Mesothelial cell of epicardium (in vitro differentiated cells): ENCODE data around the gene DYNLT2. TPM values are rescaled to one million over a fixed set of nuclear protein-coding genes. Genes with fewer than 3 reads are reported as not detected.

Experiments used
- DNase-seq, 2 experiments: peaks; one replicate each; pipeline ENCODE4 v3.0.0; 2021; ENCODE audit warnings: low spot score in 2 of 2; ENCODE audit not compliant: unreplicated experiment in 2 of 2
- H3K27ac Mint-ChIP-seq: 2 replicates; pipeline ENCODE4 v1.8.0; 2021; ENCODE audit warnings: mixed read lengths
- H3K27me3 Mint-ChIP-seq: 2 replicates; pipeline ENCODE4 v1.8.0; 2021; ENCODE audit warnings: low read depth, mixed read lengths
- H3K36me3 Mint-ChIP-seq: 2 replicates; pipeline ENCODE4 v1.8.0; 2021; ENCODE audit warnings: mixed read lengths
- H3K4me1 Mint-ChIP-seq: 2 replicates; pipeline ENCODE4 v1.8.0; 2021; ENCODE audit warnings: mixed read lengths
- H3K4me3 Mint-ChIP-seq: 2 replicates; pipeline ENCODE4 v1.8.0; 2021; ENCODE audit warnings: mild to moderate bottlenecking, moderate library complexity, mixed read lengths
- H3K9me3 Mint-ChIP-seq: 2 replicates; pipeline ENCODE4 v1.8.0; 2021; ENCODE audit warnings: mixed read lengths
- CTCF ChIP-seq: fragments of 200-600 bp; sonication (generic); IDR thresholded peaks from one replicate; pipeline ENCODE4 v1.5.0; 2021; ENCODE audit warnings: antibody characterized with exemption; ENCODE audit not compliant: unreplicated experiment
- total RNA-seq: library from RNA; stranded (reverse); gene quantifications from 3 replicates; pipeline ENCODE4 v1.2.1, GENCODE V29; 2021

Gene DYNLT2
- total RNA-seq, 1 donor from 2014 or later = 2.7 TPM

GRCh38 chr6:169763881-169764280, 12.5 kb upstream of the DYNLT2 start:
- H3K9me3 Mint-ChIP-seq = no peaks in the 10 kb centered on the region
- H3K27ac Mint-ChIP-seq = no peak overlapping the region
- H3K36me3 Mint-ChIP-seq = peaks cover 40% of the 10 kb centered on the region
- H3K4me1 Mint-ChIP-seq = no peaks in the 10 kb centered on the region
- no peak for TF ChIP-seq CTCF
- H3K4me3 Mint-ChIP-seq = no peak overlapping the region
- no peaks in the 10 kb centered on the region for H3K27me3 Mint-ChIP-seq
- DNase-seq = no peak

- TF ChIP-seq CTCF = no peak
- H3K36me3 Mint-ChIP-seq = peaks cover 43% of the 10 kb centered on the region
- no peak for DNase-seq
- H3K4me3 Mint-ChIP-seq = no peak overlapping the region
- no peaks in the 10 kb centered on the region for H3K27me3 Mint-ChIP-seq
- no peak overlapping the region for H3K27ac Mint-ChIP-seq
- no peaks in the 10 kb centered on the region for H3K4me1 Mint-ChIP-seq
- H3K9me3 Mint-ChIP-seq = no peaks in the 10 kb centered on the region
Measured at GRCh38 chr6:169763308-169763707, 11.9 kb upstream of the DYNLT2 start.

DNA sequence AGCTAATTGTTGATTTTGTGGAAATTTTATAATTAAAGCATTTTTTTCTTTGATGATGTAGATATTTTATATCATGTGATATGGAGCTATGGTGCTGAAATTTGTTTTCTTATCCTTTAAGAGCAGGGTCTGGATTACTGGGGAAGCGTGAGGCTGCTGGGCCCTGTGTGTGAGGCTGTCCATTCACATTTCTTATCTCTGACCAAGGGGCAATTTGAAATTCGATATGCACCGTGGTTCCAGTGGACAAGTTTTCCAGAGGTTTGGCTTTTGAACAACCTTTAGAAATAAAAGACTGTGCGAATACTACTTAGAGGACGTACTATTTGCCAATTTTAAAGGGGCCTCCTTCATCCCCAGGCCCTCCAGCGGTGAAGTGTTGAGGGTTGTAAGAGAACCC, 3.8 kb upstream of the DYNLT2 start:
- H3K4me3 Mint-ChIP-seq = no peak overlapping the region
- no peak for TF ChIP-seq CTCF
- H3K36me3 Mint-ChIP-seq = peaks cover 27% of the 10 kb centered on the region
- no peaks in the 10 kb centered on the region for H3K9me3 Mint-ChIP-seq
- H3K4me1 Mint-ChIP-seq = peaks cover 28% of the 10 kb centered on the region
- no peak overlapping the region for H3K27ac Mint-ChIP-seq
- no peaks in the 10 kb centered on the region for H3K27me3 Mint-ChIP-seq
- DNase-seq = no peak

- peaks cover 10% of the 10 kb centered on the region for H3K9me3 Mint-ChIP-seq
- peak overlapping the region; percentile 87 for H3K4me3 Mint-ChIP-seq
- TF ChIP-seq CTCF = no peak
- no peak for DNase-seq
- peaks cover 35% of the 10 kb centered on the region for H3K4me1 Mint-ChIP-seq
- no peaks in the 10 kb centered on the region for H3K27me3 Mint-ChIP-seq
- peak overlapping the region; percentile 97 for H3K27ac Mint-ChIP-seq
- peaks cover 10% of the 10 kb centered on the region for H3K36me3 Mint-ChIP-seq
Measured at GRCh38 chr6:169752074-169752623, 777 bp upstream of the DYNLT2 start.

DNA sequence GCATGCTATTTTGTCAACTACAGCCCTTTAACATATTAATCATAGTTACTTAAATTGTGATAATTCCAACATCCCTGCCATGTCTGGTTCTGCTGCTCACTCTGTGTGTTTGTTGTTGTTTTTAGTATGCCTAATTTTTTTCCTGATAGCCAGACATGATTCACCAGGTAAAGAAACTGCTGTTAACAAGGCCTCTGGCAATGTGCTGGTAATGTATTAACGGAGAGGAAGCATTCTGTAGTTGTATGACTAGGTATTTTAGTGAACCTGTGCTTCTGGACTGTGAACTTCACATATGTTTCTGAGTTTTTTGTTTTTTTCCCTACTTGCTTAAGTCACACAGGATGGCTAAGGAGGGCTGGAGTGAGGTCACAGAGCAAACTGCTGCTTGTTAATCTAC, 4.8 kb downstream of the DYNLT2 start:
- H3K36me3 Mint-ChIP-seq = peaks cover 10% of the 10 kb centered on the region

More for the DNA sequence above, 4.8 kb downstream of the DYNLT2 start:
- no peak for TF ChIP-seq CTCF
- H3K27me3 Mint-ChIP-seq = no peaks in the 10 kb centered on the region
- H3K4me1 Mint-ChIP-seq = peaks cover 17% of the 10 kb centered on the region
- H3K4me3 Mint-ChIP-seq = no peak overlapping the region
- DNase-seq = no peak
- H3K9me3 Mint-ChIP-seq = peaks cover 27% of the 10 kb centered on the region
- H3K27ac Mint-ChIP-seq = no peak overlapping the region
